ENCODE data around the gene NAB2. TPM values are rescaled to one million over a fixed set of nuclear protein-coding genes. Genes with fewer than 3 reads are reported as not detected.

The NAB2 gene
- total and polyA plus RNA-seq, 2 of the 8 experiments (the other 6 are each of a cell fraction or from before 2014, with no cell fraction given) = 20.9 to 23.5 TPM

DNA sequence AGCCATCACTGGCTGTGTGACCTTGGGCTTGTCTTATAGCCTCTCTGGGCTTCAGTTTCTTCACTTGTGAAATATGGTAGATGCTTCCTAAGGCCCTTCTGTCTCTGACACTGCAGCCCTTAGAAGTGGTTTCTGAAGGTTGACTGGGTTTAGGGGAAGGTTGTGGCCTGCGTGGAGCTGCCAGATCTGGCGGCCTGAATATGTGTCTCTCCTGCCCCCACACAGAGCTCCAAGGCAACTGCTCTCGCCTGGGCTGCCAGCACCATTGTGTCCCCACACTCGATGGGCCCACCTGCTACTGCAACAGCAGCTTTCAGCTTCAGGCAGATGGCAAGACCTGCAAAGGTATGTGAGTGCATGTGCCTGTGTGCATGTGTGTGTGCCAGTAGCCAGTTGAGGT lies 54.5 kb downstream of the NAB2 start:
- 100% methylated on average over 4 of the region's 4 CpGs; no CpG with 5 or more reads in 1 of the 2 experiments for WGBS, 2 experiments (ENCODE audit: extremely low coverage in 1 of 2, insufficient coverage in 1 of 2, insufficient read length in 1 of 2, insufficient replicate concordance in 2 of 2, low coverage in 1 of 2, low lambda C conversion rate in 2 of 2, missing lambda C conversion rate in 1 of 2)
- CTCF ChIA-PET (ENCODE audit: partially characterized antibody) = interaction anchor here (1.0 to 4.6 kb wide), 4 partner anchors 11 to 33 kb away, joined by 3 to 29 read pairs (median 8); no protein-coding TSS in a partner anchor

More for the DNA sequence above, 54.5 kb downstream of the NAB2 start:
- Histone ChIP-seq H2BK120ac (replicated peaks; ENCODE audit: low read depth, low read length) (no peak overlapping the region), H3K4me3 (ENCODE audit: extremely low read depth in 1 of 4, insufficient read depth in 2 of 4, low read depth in 3 of 4, low read length in 4 of 4) (no peak overlapping the region), H3K56ac (replicated peaks; ENCODE audit: insufficient read length, low read depth, low read length) (no peak overlapping the region), H3K14ac (ENCODE audit: insufficient read length) (no peak overlapping the region), H4K5ac (ENCODE audit: insufficient read length, low read depth, low read length) (no peak overlapping the region), H3K36me3 (ENCODE audit: control insufficient read depth in 2 of 4, insufficient read depth in 4 of 4, low read length in 3 of 4) (peaks cover 46 to 80% (median 61%) of the 10 kb centered on the region in 4 experiments), H3K27ac (ENCODE audit: low read depth, low read length) (no peak overlapping the region), H3K4ac (replicated peaks; ENCODE audit: insufficient read length, low read depth, low read length) (no peak overlapping the region), H3K4me1 (replicated peaks in 1 of 4; ENCODE audit: control insufficient read depth in 3 of 4, insufficient read depth in 4 of 4, low read length in 3 of 4) (peaks cover 0 to 4% (median 0%) of the 10 kb centered on the region in 4 experiments; a peak in 1 of 7 replicates), H2BK5ac (ENCODE audit: low read depth, low read length) (no peak overlapping the region), H3K23me2 (ENCODE audit: low read depth, low read length) (no peaks in the 10 kb centered on the region), H3K18ac (ENCODE audit: extremely low read depth, low read length) (no peak overlapping the region), H3K79me1 (ENCODE audit: low read depth, low read length) (peaks cover 2% of the 10 kb centered on the region), H4K8ac (ENCODE audit: extremely low read depth, insufficient read depth, low read length) (no peak overlapping the region), H2BK15ac (ENCODE audit: low read length) (no peak overlapping the region), H2AFZ (ENCODE audit: low read length) (no peak overlapping the region), H4K91ac (replicated peaks; ENCODE audit: insufficient read length, low read length) (no peak overlapping the region), H3K4me2 (ENCODE audit: insufficient read depth in 1 of 2, low read depth in 2 of 2, low read length in 2 of 2) (no peak overlapping the region), H2BK12ac (ENCODE audit: low read depth, low read length) (no peak overlapping the region), H3K23ac (ENCODE audit: insufficient read length) (no peak overlapping the region), H2BK20ac (ENCODE audit: low read length) (no peak overlapping the region), H3K79me2 (ENCODE audit: control insufficient read depth in 1 of 2, insufficient read depth in 2 of 2, low read length in 2 of 2) (peaks cover 0 to 5% of the 10 kb centered on the region in 2 experiments; a peak in 1 of 4 replicates), H3K9me3 (ENCODE audit: insufficient read depth in 2 of 2, low read depth in 1 of 2, low read length in 1 of 2) (no peaks in the 10 kb centered on the region), H3K27me3 (replicated peaks in 1 of 4; ENCODE audit: control insufficient read depth in 3 of 4, extremely low read depth in 1 of 4, insufficient read depth in 3 of 4, low read length in 3 of 4) (no peaks in the 10 kb centered on the region), H2AK5ac (ENCODE audit: low read depth, low read length) (no peak overlapping the region), H3K9ac (replicated peaks in 1 of 4; ENCODE audit: extremely low read depth in 1 of 4, low read depth in 3 of 4, low read length in 3 of 4) (no peak overlapping the region), H4K20me1 (replicated peaks in 1 of 2; ENCODE audit: control insufficient read depth in 1 of 2, insufficient read depth in 2 of 2, low read length in 2 of 2) (peaks cover 9 to 20% of the 10 kb centered on the region in 2 experiments)
- POLR2A ChIA-PET (ENCODE audit: partially characterized antibody) = interaction anchor here (0.6 kb wide), 1 partner anchor 20 kb away, joined by 3 read pairs; no protein-coding TSS in a partner anchor
- FAIRE-seq (no peak), DNase-seq (ENCODE audit: low read depth in 1 of 2, low spot score in 2 of 2) (no peak)
- TF ChIP-seq FOSL1 (IDR thresholded peaks at IDR 0.05; ENCODE audit: insufficient read depth, low read depth, low read length) (no peak), RXRA (IDR thresholded peaks at IDR 0.05; ENCODE audit: insufficient read depth, low read depth, low read length) (no peak), EGR1 (IDR thresholded peaks at IDR 0.05; ENCODE audit: borderline replicate concordance, low read depth, low read length) (no peak), TEAD4 (IDR thresholded peaks at IDR 0.05; ENCODE audit: low read depth, low read length) (no peak), HDAC6 (IDR thresholded peaks at IDR 0.05; ENCODE audit: low read depth, low read length) (no peak), YY1 (IDR thresholded peaks at IDR 0.05; ENCODE audit: low read depth, low read length) (no peak), CBX8 (IDR thresholded peaks at IDR 0.05; ENCODE audit: borderline replicate concordance, low read depth, low read length) (no peak), SRF (IDR thresholded peaks at IDR 0.05; ENCODE audit: low read depth, low read length) (no peak), TCF12 (IDR thresholded peaks at IDR 0.05; ENCODE audit: low read depth, low read length) (no peak), KDM1A (IDR thresholded peaks at IDR 0.05; ENCODE audit: borderline replicate concordance, low read length) (no peak), SIRT6 (IDR thresholded peaks at IDR 0.05; ENCODE audit: low read length) (no peak), JUND (IDR thresholded peaks at IDR 0.05; ENCODE audit: low read length) (no peak), MAFK (IDR thresholded peaks at IDR 0.05; ENCODE audit: low read depth, low read length) (no peak)
- TF ChIP-seq, protein P1, sequence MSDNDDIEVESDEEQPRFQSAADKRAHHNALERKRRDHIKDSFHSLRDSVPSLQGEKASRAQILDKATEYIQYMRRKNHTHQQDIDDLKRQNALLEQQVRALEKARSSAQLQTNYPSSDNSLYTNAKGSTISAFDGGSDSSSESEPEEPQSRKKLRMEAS (IDR thresholded peaks at IDR 0.05) = no peak
